Measurements from ENCODE around the gene CCL5.

DNA sequence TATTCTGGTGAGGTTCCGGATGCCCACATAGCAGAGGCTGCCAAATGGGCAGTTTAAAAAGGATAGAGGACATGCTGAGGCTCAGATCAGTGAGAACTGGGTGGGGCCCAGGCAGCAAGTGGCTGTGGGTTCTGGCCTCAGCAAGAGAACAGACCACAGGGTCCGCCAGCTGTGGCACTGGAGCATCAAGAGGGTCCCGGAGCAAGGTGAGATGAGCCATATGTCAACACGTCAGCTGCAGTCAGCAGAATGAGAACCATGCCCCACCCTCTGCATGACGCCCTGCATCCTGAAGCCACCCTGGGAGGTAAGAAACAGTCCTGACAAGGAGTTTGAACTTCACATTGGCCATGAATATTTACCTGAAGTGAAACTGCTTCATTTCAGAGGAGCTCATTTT, 20.1 kb upstream of the CCL5 start:
- TF ChIP-seq, protein P1, sequence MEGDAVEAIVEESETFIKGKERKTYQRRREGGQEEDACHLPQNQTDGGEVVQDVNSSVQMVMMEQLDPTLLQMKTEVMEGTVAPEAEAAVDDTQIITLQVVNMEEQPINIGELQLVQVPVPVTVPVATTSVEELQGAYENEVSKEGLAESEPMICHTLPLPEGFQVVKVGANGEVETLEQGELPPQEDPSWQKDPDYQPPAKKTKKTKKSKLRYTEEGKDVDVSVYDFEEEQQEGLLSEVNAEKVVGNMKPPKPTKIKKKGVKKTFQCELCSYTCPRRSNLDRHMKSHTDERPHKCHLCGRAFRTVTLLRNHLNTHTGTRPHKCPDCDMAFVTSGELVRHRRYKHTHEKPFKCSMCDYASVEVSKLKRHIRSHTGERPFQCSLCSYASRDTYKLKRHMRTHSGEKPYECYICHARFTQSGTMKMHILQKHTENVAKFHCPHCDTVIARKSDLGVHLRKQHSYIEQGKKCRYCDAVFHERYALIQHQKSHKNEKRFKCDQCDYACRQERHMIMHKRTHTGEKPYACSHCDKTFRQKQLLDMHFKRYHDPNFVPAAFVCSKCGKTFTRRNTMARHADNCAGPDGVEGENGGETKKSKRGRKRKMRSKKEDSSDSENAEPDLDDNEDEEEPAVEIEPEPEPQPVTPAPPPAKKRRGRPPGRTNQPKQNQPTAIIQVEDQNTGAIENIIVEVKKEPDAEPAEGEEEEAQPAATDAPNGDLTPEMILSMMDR (IDR thresholded peaks at IDR 0.05) = no peak
- no peak for TF ChIP-seq POLR2A (IDR thresholded peaks at IDR 0.05)
